Lung (tissue), 12 donors: Measurements from ENCODE around the gene CCL18. TPM values are rescaled to one million over a fixed set of nuclear protein-coding genes. Genes with fewer than 3 reads are reported as not detected.

ENCODE experiments used
- ATAC-seq: fragments of 200-7000 bp; cut with Tn5 transposase; one replicate; pipeline ENCODE4 v1.9.1; 2020; ENCODE audit warnings: moderate number of reproducible peaks; ENCODE audit not compliant: insufficient read depth, low FRiP score
- DNase-seq, 3 donors: peaks; one replicate each; pipeline ENCODE4 v3.0.0-alpha.2; 2013 to 2017
- H3K27ac ChIP-seq, 2 donors: one replicate each; pipeline ENCODE4 v1.5.1; 2013; ENCODE audit warnings: mild to moderate bottlenecking in 2 of 2, moderate library complexity in 2 of 2, control low read depth in 1 of 2, inconsistent platforms in 1 of 2, low read depth in 1 of 2, low read length in 1 of 2
- H3K27me3 ChIP-seq, 3 donors: one replicate each; pipeline ENCODE4 v1.5.1; 2013; ENCODE audit warnings: low read length in 2 of 3; ENCODE audit not compliant: control insufficient read depth in 3 of 3, insufficient read depth in 3 of 3
- H3K36me3 ChIP-seq, 4 donors: one replicate each; pipeline ENCODE4 v1.5.1; 2013; ENCODE audit warnings: low read length in 4 of 4, mild to moderate bottlenecking in 1 of 4, moderate library complexity in 1 of 4; ENCODE audit not compliant: control insufficient read depth in 4 of 4, insufficient read depth in 4 of 4
- H3K4me1 ChIP-seq, 5 donors: one replicate each; pipeline ENCODE4 v1.5.1; 2013; ENCODE audit warnings: low read length in 5 of 5, mild to moderate bottlenecking in 2 of 5, moderate library complexity in 1 of 5; ENCODE audit not compliant: control insufficient read depth in 5 of 5, insufficient read depth in 5 of 5
- H3K4me3 ChIP-seq: one replicate; pipeline ENCODE4 v1.5.1; 2013; ENCODE audit warnings: mild to moderate bottlenecking, control low read depth, moderate library complexity
- H3K9ac ChIP-seq, 2 donors: one replicate each; pipeline ENCODE4 v1.5.1; 2013; ENCODE audit warnings: low read length in 2 of 2, control low read depth in 1 of 2; ENCODE audit not compliant: insufficient read depth in 1 of 2
- H3K9me3 ChIP-seq, 4 donors: one replicate each; pipeline ENCODE4 v1.5.1; 2013; ENCODE audit warnings: low read length in 3 of 4, mild to moderate bottlenecking in 1 of 4, moderate library complexity in 1 of 4; ENCODE audit not compliant: control insufficient read depth in 4 of 4, insufficient read depth in 3 of 4
- WGBS, 2 donors: extraction: QIAGEN DNeasy Blood & Tissue Kit; methylation state at CpG; one replicate each; pipeline ENCODE4 v1.1.7; 2013; 5-methylcytosine and 5-hydroxymethylcytosine counted together
- polyA plus RNA-seq, 2 donors: library from polyadenylated mRNA; stranded (reverse); fragments of 200-250 nt; gene quantifications; one replicate each; pipeline ENCODE4 v1.2.1, GENCODE V29; 2013
- total RNA-seq, 2 donors: library from RNA; depleted of rRNA in 1 of 2; stranded (reverse); fragments of >200 nt in 1 of 2; gene quantifications; one replicate each; pipeline ENCODE4 v1.2.1, GENCODE V29; 2014 to 2021
- TF ChIP-seq, protein P1 (sequence below): IDR thresholded peaks from 2 replicates; pipeline ENCODE4 v1.5.1; 2012; ENCODE audit warnings: mild to moderate bottlenecking; ENCODE audit errors: control extremely low read depth, extremely low read depth
- donor health status: control.
- donor health status: control.
- donor health status: Bipolar disorder and iron deficiency.
- donor health status: healthy.
- donor health status: DM: yes; HTN: yes; CAD: no.

The CCL18 gene
- total and polyA plus RNA-seq, 4 donors: 8.7 to 89.9 (median 58.6) TPM

DNA sequence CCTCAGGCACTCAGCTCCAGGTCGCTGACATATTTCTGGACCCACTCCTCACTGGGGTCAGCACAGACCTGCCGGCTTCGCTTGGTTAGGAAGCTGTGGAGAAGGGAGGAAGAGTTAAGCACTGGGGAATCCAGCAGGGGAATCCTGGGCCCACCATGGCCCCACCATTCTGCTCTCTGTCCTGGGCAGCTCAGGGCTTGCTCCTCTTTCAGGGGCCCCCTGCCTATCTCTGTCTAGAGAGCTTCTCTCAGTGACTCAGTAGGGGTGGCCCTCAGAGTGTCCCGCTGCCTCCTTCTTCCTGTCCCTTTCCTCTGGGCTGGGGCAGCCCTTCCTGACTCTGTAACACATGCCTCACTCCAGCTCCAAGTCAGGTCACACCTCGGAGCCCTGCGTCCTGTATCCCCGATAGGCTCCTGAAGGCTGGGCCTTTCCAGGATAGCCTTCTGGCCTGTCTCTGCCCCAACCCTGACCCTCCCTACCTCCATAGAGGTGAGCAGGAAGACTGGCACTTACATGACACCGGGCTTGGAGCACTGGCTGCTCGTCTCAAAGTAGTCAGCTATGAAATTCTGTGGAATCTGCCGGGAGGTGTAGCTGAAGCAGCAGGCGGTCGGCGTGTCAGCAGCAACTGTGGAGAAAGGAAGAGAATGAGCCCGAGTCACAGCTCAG lies 24.7 kb downstream of the CCL18 start:
- ATAC-seq: no peak
- Histone ChIP-seq H3K9ac (no peak overlapping the region), H3K4me3 (no peak overlapping the region), H3K27me3 (peaks cover 0 to 2% (median 0%) of the 10 kb centered on the region in 3 donors), H3K9me3 (no peaks in the 10 kb centered on the region), H3K36me3 (no peaks in the 10 kb centered on the region), H3K4me1 (peaks cover 0 to 8% (median 3%) of the 10 kb centered on the region in 5 donors), H3K27ac (no peak overlapping the region)
- no peak for DNase-seq
- WGBS, 2 donors: 79 to 82% methylated on average over 14 of the region's 14 CpGs
- TF ChIP-seq, protein P1, sequence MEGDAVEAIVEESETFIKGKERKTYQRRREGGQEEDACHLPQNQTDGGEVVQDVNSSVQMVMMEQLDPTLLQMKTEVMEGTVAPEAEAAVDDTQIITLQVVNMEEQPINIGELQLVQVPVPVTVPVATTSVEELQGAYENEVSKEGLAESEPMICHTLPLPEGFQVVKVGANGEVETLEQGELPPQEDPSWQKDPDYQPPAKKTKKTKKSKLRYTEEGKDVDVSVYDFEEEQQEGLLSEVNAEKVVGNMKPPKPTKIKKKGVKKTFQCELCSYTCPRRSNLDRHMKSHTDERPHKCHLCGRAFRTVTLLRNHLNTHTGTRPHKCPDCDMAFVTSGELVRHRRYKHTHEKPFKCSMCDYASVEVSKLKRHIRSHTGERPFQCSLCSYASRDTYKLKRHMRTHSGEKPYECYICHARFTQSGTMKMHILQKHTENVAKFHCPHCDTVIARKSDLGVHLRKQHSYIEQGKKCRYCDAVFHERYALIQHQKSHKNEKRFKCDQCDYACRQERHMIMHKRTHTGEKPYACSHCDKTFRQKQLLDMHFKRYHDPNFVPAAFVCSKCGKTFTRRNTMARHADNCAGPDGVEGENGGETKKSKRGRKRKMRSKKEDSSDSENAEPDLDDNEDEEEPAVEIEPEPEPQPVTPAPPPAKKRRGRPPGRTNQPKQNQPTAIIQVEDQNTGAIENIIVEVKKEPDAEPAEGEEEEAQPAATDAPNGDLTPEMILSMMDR: no peak

DNA sequence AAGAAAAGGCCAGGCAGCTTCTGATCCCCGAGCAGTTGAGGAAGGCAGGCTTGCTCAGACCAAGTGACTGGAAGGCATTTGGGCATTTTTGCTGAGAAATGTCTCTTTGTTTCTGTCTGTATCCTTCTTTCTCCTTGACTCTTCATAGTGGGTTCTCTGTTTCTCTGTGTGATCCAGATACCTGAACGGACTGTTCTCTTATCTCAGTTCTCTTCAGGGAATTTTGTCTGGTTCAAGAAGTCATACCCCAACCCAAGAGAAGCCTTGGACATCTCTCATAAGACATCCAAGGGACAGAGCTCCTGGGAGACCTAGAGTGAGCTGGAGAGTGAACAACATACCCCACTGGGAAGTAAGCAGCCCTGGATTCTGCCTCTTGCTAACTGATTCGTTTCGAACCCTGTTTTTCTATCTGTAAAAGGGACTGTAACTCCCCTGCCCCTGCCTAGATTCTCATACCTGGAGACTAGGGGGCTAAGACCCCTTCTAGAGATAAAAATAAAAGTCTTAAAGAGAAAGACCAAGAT lies 25.3 kb downstream of the CCL18 start:
- H3K9ac ChIP-seq: no peak overlapping the region
- H3K36me3 ChIP-seq: no peaks in the 10 kb centered on the region
- peaks cover 0 to 8% (median 3%) of the 10 kb centered on the region in 5 donors for H3K4me1 ChIP-seq
- DNase-seq: no peak
- H3K9me3 ChIP-seq: no peaks in the 10 kb centered on the region
- 73 to 78% methylated on average over 4 of the region's 4 CpGs for WGBS, 2 donors
- no peak overlapping the region for H3K4me3 ChIP-seq
- no peak overlapping the region for H3K27ac ChIP-seq
- TF ChIP-seq, protein P1: no peak
- ATAC-seq: no peak
- H3K27me3 ChIP-seq: peaks cover 0 to 2% (median 0%) of the 10 kb centered on the region in 3 donors

DNA sequence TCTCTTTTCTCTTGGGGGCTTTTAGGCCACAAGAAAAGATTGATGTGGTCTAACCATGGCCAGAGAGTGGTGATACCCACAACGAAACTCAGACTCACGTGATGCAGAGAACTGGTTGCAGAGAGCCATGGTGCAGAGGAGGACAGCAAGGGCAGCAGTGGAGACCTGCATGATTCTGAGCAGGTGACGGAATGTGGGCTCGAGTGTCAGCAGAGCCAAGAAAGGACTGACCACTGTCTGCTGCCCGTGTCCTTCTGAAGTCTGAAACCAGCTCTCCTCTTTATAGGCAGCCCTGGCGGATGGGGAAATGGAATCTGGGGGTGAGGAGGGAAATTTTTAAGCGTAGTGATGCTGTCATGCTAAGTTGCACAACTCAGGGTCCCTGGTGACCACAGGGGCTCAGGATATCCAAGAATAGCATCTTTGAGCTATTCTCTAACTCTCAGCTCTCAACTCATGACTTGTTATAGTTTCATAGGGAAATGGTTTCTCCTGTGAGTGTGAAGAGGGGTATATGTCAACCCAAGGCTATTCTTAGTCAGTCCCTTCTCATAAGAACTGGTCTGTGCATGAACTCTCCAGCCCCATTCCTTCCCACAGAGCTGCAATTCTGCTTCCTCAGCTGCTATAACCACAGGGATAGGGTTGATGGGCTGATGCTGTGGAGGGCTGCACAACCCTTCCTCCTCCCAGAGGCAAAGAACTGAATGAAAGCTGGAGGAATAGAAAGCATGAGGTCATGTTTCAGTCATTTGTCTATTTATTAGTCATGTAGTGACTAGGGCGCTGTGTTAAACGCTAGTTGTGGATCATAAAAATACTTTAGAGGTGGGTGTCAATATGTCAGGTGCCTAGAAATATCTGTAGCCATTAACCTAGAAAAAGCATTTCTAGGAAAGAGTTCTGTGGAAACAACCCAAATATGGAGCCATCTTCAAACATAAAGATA lies 26.1 kb downstream of the CCL18 start, which contains the start of gene CCL3:
Gene CCL3, minus strand, starts transcription at position 256 of the 949 bp plus-strand sequence. Its CDS starts 85 bp downstream, at position 171.
- Histone ChIP-seq H3K4me3 (no peak within 1 kb of the TSS), H3K9me3 (no peaks in the 10 kb centered on the region), H3K9ac (no peak within 1 kb of the TSS), H3K4me1 (peaks cover 0 to 8% (median 2%) of the 10 kb centered on the region in 5 donors), H3K27me3 (peaks cover 0 to 2% (median 0%) of the 10 kb centered on the region in 3 donors), H3K36me3 (no peaks in the 10 kb centered on the region), H3K27ac (no peak within 1 kb of the TSS)
- 62 to 64% methylated on average over 9 of the region's 9 CpGs for WGBS, 2 donors
- TF ChIP-seq, protein P1: no peak
- no peak for ATAC-seq
- DNase-seq: peak in 2 of 3 donors; percentile 15 to 38
